Activated T-cell treated with anti-CD3 and anti-CD28 coated beads for 1 hour (primary cell): ENCODE measurements around the gene TLN1.

ENCODE experiments used
- DNase-seq: peaks from one replicate; pipeline ENCODE4 v3.0.0-alpha.2; 2020; ENCODE audit warnings: low read depth

TLN1 gene

DNA sequence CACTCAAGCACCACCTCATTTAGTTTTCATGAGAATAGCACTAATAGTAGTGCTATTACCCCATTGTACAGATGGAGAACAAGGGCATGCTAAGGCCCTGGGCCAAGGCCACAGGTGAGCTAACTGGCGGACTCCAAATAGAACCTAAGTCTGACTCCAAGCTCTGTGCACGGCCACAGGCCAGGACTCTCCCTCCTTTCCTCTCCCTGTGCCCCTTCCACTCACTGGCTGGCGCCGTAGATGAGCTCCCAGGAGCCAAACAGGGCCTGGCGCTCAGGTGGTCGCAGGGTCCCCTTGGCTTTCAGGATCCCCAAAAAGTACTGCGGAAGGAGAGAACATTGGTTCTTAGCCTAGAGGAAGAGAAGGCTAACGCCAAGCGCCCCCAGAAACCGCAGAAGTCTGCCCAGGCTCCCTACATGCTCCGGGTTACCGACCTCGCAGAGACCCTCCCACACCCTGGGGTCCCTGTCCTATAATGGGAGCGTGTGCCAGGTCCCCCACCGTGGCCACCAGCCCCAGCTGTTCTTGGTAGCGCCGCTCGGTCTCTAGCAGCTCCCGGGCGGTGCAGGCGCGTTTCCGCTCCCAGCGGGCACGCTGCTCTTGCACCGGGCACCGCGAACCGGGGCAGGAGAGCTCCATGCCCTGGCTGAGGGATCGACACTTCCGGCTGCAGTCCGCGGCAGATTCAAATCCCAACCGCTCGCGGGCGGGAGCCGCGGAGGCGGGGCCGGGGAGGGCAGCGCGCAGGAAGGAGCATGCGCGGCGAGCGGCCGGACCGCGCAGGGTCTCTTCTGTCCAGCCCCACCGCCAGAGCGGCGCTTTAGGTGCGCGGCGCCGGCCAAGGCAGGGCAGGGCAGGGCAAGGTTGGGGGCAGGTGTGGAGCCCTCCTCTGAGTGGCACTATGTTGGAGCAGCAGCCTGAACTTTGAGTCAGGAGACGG lies 67.2 kb downstream of the TLN1 start, which contains the start of gene ARHGEF39:
Gene ARHGEF39, minus strand, starts transcription at position 665 of the 940 bp plus-strand sequence. Its CDS starts 26 bp downstream, at position 639.
- DNase-seq: peak; percentile 48

- DNase-seq: no peak
Measured at GRCh38 chr9:35662437-35662836, 69.6 kb downstream of the TLN1 start.

GRCh38 chr9:35661756-35662350 lies 70.1 kb downstream of the TLN1 start:
- DNase-seq: no peak

DNA sequence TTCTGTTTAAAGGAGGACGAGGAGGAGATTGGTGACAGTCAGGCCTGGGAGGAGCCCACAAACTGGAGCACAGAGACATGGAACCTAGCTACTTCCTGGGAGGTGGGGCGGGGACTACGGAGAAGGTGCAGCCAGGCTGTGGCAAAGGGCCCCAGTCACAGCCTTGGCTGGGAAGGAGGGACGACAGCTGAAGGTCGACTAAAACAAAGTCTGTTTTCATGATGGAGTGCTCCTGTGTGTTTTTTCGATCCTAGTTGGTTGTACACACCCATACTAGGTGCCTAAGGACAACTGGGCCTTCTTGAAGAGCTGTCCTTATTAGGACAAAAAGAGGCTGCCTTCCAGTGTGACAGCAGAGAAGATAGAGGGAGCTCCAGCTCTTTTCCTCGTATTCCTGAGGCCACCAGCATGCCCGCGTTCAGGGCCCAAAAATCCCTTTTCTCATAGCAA lies 71.0 kb downstream of the TLN1 start:
- DNase-seq: no peak

GRCh38 chr9:35659340-35659739 lies 72.7 kb downstream of the TLN1 start:
- DNase-seq: no peak

GRCh38 chr9:35658968-35659220 lies 73.1 kb downstream of the TLN1 start:
- DNase-seq: no peak

- DNase-seq: peak; percentile 78
Measured at GRCh38 chr9:35658137-35658967, 73.6 kb downstream of the TLN1 start, which contains the start of gene CCDC107. Gene CCDC107, plus strand, starts transcription at chr9:35658292. Its CDS starts 88 bp downstream, at chr9:35658380.

DNA sequence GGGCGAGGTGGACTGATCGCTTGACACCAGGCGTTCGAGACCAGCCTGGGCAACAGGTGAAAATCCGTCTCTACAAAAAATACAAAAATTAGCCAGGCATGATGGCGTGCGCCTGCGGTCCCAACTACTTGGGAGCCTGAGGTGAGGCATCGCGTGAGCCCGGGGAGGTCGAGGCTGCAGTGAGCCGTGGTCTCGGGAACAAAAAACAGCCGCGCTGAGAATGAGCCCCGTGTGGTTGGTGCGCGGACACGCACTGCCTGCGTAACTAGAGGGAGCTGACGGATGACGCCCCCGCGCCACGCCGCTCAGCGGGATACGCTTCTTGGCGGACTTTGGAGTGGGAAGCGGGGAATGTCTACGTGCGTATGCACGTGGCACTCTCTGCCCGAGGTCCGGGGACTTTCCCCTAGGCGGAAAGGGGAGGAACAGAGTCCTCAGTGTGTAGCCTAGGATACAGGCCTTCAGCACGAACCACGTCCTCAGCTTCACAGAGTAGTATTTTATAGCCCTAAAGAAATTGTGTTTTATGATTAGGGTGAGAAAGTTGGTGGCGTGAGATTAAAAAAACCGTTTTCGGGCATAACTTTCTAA lies 74.4 kb downstream of the TLN1 start, which contains the start of gene RMRP:
Gene RMRP, minus strand, starts transcription at position 474 of the 591 bp plus-strand sequence.
- DNase-seq: peak; percentile 67

DNA sequence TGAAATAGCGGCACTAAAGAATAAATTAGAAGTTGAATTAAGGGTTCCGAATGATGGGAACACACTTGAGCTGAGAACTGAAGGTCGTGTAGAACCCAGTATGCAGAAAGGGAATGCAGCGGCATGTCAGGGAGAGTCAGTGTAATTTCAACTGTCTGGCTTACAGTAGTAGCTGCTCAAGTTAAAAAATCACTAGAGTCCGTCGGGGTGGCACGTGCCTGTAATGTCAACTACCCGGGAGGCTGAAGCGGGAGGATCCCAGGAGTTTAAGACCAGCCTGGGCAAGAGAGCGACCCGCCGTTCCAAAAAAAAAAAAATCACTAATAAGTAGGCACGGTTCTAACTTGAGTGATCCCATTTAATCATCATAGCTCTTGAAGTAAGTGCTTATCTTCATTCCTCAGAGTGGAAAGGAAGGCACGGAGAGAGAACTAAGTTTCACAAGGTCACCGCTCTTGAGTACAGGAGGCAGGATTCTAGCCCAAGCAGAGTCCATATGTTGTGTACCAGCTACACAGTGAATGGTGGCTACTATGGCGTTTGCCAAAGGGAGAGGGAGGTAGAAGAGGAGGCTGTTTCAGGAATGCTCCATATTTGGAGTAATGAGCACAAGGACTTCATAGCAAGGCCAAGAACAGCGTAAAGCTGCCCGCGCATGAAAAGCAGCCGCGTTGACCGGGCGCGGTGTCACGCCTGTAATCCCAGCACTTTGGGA lies 75.0 kb downstream of the TLN1 start:
- no peak for DNase-seq

DNA sequence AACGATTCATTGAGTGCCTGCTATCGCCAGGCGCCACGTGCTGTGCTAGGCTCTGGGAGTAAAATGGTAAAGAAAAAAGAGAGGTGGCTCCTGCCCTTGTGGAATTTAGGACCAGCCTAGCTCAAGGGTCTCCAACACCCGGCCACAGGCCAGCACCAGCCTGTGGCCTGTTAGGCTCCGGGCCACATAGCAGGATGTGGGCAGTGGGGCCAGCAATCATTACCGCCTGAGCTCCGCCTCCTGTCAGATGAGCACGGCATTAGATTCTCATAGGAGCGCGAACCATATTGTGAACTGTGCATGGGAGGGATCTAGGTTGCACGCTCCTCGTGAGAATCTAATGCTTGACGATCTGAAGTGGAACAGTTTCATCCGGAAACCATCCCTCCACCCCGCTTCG lies 75.6 kb downstream of the TLN1 start:
- no peak for DNase-seq

DNA sequence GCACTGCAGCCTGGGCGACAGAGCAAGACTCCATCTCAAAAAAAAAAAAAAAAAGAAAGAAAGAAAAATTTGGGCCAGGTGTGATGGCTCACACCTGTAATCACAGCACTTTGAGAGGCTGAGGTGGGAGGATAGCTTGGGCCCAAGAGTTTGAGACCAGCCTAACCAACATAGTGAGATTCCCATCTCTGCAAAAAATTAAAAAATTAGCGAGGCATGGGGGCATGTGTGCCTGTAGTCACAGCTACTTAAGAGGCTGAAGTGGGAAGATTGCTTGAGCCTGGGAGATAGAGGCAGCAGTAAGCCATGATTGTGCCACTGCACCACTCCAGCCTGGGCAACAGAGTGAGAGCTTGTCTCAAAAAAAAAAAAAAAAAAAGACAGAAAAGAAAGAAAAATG lies 78.4 kb downstream of the TLN1 start:
- DNase-seq: no peak

- DNase-seq: no peak
Measured at GRCh38 chr9:35652829-35653209, 79.2 kb downstream of the TLN1 start.

DNA sequence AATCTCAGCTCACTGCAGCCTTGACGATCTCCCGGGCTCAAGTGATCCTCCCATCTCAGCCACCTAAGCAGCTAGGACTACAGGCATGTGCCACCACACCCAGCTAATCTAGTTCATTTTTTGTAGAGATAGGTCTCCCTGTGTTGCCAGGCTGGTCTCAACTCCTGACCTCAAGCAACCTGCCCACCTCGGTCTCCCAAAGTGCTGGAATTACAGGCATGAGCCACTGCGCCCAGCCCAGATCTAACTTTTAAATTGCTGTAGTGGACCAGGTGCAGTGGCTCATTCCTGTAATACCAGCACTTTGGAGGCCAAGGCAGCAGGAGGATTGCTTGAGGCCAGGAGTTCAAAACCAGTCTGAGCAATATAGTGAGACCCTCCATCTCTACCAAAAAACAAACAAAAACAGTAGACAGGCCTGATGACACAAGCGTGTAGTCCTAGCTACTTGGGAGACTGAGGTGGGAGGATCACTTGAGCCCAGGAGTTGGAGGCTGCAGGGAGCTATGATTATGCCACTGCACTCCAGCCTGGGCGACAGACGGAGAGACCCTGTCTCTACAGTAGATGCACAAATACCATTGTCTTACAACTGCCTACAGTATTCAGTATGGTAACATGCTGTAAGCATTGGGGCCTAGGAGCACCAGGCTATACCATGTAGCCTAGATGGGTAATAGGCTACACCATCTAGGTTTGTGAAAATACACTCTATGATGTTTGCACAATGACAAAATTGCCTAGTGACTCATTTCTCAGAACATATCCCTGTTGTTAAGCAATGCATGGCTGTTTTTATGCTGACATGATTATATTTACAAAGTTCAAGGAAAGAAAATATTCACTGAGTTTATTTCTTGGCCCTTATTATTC lies 79.8 kb downstream of the TLN1 start:
- DNase-seq: no peak

DNA sequence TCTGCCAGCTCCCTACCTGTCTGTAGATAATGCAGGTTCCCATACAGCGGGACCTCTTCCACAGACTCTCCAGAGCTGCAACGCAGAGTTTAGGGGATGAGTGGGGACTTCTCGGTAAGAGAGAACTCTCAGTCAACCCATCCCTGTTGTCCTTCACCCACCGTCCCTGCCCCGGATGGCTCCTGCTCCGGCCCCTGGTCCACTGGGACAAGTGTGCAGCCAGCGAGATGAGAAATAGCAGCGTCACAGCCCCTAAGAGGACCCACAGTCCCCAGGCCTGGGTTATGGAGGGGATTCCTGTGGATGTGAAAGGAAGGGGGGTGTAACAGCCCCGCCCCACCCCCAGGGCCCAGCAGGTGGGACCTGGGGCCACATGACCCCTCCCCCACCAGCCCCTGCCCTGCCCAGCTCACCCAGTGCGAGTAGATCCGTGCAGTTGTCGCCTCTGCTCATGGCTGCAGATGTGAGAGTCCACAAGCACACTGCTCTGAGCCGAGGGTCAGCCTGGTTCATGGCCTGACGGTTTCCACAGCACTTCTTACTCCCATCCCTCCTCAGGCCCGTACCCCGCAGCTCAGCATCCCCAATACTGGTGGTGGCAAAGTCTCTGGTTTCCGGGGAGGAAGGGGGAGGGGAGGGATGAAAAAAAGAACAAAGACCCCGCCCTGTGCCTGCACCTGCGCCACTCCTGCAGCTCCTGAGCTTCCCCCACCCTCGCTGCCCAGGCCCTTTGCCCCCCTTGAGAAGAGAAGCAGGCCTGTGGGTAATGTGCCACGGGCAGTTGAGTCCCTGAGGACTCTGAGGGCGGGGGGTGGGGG lies 81.4 kb downstream of the TLN1 start, which contains the start of gene SIT1:
Gene SIT1, minus strand, starts transcription at position 591 of the 818 bp plus-strand sequence. Its CDS starts 78 bp downstream, at position 513.
- no peak for DNase-seq

- DNase-seq: peak; percentile 45
Measured at GRCh38 chr9:35649431-35650340, 82.3 kb downstream of the TLN1 start.
